OCI-M2 (cell line): ENCODE data around the gene TCEANC2.

Experiments used
- DNase-seq: peaks from one replicate; lab custom pipeline; 2025; ENCODE audit not compliant: unreplicated experiment; lab: John Stamatoyannopoulos, UW

TCEANC2 gene

DNA sequence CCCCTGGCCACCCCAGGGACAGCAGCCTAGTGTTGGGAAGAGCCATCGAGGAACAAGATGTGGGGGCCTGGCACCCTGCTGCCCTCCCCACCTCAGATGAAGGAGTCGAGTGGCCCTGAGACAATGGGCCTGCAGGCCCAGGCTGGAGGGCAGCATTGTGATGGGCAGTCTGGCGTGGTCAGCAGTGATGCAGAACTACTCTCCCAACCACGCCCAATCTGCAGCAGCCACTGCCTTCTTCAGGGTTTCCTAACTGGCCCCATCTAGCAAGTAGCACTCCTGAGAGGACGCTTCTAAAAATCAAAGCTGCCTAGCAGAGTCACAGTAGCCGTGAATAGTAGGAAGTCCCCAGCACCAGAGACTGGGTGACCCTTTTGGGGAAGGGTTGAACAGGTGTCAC is 80.9 kb downstream of the TCEANC2 start:
- no peak for DNase-seq

DNA sequence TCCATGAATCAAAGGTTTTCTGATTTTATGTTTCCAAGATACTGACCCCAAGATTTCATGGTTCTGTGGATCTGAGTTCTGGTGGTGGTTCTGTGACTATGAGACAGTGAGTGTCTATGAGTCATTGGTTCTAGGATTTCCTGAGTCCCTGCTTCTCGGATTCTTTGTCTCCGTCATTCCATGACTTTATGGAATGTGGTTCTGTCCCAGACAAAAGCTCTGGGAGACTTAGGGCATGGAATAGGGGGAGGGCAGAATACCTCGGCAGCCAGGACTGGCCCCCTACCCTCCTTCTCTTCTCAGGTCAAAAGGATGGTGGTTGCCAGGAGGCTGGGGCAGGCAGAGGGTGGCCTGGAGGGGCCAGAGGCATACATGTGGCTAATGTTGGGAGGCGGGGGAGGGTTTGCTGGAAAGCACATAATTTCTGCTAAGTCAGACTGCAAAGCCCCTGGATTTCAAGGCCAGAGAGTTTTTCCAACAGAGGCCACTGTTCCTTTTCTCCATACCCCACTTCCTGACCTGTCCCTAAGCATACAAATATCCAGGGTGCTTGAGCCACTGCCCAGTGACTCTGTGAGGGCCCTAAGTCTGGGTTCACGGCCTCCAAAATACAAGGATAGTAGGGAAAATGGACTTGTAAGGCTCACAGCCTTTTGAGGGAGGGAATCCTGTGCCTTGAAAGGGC is 82.2 kb downstream of the TCEANC2 start:
- DNase-seq: no peak

DNA sequence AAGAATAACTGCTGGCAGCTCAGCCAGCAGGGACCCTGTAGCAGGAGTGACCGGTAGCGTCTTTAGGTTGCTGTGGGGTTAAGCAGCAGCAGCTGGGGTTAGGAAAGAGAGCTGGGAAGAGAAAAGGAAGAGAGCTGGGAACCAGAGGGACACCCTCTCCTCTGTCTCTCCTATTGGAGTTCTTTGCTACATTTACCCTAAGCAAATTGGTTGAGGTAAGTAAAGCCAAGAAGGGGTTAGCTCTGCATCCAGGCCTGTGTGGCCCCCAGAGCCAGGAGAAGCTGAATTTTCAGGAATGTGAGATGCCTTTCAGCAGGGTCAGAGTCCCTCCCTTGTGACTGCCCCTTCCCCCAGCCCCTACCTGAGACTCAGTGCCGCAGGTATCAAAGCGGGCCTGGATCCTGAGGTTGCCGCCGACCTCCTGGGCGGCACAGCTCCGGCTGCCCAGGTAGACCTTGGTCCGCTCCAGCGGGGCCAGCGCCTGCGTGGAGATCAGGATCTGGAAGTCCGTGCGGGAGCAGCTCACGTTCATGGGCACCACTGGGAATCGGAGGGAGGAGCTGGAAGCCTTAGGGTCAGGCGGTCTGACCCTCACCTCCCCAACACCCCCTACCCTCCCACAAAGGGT is 83.0 kb downstream of the TCEANC2 start:
- no peak for DNase-seq

DNA sequence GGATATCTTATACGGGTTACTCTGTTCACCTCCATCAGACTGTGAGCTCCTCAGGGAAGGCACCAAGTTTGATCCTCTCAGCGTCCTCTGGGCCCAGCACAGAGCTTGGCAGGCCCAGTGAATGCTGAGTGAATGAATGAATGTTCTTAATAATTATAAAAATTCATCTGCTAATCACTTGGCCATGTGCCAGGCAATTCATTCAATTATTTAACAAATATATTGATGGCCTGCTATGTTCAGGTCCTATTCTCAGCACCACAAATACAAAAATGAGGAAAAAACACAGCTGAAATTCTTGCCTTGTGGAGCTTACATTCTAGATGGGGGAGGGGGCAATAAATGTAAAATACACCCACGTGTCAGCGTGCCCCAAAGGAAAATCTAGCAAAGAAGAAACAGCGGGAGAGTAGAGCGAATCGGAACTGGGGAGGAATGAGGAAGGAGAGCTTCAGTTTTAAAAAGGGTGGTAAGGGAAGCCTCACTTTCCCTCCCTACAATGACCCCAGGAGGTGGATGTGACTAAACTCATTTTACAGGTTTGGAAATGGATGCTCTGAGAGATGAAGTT is 83.6 kb downstream of the TCEANC2 start:
- DNase-seq: no peak

DNA sequence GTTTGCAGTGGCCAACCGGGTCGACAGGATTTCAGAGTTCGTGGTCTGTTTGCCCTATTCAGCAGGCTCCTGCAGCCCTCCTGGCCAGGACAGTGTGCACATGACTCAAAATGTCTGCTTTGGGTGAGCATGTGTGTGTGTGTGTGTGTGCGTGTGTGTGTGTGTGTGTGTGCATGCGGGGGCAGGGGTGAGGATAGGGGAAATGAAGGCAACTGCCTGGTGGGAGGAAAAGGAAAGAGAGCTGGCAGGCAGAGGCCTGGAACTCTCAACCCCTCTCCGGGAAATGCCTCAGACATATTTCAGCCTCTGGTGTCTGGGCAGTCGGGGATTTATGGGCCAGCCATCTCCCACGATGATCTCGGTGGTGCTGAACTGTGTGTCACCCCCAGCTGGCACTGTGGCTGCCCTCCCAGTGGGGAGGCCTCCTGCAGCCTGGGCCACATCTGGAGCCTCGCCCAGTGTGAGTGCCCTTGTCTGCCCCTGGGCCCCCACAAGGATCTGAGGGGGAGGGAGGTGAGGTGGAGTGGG is 84.2 kb downstream of the TCEANC2 start:
- no peak for DNase-seq

DNA sequence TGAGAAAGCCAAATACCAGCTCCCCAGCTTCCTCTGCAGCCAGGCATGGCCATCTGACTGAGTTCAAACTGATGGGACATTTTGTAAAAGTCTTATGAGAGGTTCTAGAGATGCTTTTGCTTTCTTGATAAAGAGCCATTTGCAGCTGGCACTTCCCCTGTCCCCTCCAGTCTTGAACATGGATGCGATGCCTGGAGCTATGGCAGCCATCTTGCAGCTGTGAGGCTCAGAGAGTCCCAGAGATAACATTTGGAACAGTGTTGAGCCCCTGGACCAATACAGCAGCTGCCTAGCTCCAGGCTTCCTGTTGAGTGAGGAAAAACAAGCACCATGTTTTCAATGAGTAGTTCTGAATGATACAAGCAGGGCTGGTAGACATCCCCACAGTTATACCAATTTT is 85.6 kb downstream of the TCEANC2 start:
- no peak for DNase-seq

DNA sequence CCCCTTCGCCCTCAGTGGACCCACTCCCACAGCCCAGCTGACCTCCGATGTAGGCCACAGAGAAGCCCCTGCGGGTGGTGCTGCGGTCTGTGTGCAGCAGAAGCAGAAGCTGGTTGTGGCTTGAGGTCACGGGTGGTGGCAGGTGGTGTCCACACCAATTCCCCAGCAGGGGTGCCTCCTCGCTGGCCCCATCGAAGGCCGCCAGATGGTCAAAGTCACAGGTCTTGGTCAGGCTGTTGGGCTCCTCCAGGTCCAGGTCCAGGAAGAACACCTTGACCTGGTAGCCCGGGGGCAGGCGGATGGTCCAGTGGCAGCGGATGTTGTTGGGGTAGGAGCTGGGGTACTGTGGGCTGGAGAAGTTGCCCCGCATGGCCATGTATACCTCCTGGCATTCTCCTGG is 86.3 kb downstream of the TCEANC2 start:
- DNase-seq: no peak

DNA sequence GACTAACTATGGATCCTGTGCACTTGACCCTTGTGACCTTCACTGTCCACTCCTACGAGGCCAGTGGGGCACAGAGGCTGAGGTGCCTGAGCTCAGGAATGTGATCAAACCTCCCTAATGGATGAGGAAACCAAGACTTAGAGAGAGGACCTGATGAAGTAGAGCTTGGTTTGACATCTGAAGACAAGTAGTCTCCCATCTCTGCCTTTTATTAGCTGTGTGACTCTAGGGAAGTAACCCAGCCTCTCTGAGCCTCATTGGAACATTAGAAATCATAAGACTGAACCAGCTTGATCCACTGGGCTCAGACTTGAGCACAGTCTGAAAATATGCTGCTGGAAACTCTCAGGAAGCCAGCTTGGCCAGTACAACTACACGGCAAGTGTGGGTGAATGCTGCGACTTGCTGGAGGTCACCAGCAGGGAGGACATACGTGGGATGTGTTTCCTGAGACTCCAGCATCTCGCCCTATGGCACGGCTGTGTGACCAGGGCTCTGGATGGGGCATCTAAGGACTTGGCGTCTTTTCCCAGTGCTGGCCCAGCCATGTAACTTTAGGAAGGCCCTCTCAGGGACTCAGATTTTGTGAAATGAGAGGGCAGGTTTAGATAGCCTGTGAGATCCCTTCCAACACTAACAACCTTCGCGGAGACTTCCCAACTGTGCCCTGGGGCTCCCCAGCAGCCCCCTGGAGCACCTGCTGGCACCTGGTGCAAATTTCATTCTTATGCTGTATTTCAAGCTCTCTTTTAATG is 88.9 kb downstream of the TCEANC2 start:
- no peak for DNase-seq

DNA sequence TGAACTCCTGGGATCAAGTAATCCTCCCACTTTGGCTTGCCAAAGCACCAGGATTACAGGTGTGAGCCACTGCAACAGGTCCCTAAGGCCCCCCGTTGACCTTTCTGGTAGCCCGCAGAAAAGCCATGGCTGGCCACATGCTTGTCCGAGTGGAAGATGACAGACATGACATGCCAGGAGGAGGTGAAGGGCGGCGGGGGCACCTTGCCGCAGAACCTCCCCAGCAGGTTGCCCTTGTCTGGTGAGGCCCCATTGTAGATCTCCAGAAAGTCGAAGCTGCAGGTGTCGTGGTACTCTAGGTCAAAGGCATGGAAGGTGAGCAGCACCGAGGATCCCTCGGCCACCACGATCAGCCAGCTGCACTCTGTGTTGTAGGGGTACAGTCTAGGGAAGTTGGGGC is 91.0 kb downstream of the TCEANC2 start:
- DNase-seq: no peak

DNA sequence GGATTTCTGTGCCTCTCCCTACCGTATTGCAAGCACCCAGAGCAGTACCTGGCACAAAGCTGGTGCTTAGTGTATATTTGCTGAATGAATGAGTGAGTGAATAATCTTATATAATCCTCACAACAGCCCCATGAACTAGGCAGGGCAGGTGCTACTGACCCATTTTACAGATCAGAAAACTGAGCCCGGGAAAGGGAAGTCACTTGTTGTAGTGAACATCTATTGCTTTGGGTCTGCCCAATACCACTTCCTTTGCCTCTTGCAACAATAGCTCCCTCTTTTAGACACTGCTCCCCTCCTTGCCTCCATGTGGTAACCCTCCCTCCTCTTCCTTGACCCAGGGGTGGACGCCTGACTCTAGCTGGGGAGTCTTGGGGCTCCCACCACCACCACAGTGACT is 96.3 kb downstream of the TCEANC2 start:
- DNase-seq: no peak

DNA sequence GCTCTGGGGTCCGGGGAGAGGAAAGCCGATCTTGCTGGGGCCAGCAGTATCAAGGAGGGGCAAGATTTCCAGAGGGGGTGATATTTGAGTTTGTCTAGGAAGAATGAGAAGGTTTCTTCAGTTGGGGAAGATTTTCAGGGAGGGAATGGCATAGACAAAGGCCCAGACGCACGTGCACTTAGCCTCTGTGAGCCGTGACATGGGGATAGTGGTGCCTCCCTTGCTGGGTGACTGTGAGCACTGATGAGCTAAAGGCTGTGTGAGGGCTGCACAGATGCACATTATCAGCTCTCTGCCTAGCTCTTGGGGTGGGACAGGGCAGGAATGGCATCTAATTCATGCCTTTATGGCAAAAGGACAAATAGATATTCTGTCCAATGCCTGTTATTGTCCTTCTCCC is 97.6 kb downstream of the TCEANC2 start:
- DNase-seq: no peak

DNA sequence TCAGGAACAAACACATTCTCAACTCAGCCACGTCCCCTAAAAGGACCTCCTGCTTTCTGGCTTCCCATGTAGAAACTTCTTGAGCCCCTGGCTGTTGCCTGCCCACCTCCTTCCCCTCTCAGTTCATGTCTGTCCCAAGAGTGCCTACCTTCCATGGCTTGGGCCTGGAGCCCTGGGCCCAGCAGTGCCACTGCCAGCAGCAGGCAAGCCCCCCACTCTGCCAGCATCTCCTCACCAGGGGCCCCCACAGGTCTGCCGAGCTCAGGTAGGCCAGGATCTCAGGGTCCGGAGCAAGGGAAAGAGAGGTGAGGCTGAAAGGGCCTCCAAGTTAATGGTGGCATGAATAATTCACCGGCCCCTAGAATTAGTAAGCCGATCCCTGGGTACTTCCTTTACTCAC is 99.3 kb downstream of the TCEANC2 start, which contains the start of gene CDCP2:
CDCP2 (minus strand) TSS at position 305 of the 400 bp plus-strand sequence; CDS start at position 227, 78 bp downstream.
- DNase-seq: no peak

DNA sequence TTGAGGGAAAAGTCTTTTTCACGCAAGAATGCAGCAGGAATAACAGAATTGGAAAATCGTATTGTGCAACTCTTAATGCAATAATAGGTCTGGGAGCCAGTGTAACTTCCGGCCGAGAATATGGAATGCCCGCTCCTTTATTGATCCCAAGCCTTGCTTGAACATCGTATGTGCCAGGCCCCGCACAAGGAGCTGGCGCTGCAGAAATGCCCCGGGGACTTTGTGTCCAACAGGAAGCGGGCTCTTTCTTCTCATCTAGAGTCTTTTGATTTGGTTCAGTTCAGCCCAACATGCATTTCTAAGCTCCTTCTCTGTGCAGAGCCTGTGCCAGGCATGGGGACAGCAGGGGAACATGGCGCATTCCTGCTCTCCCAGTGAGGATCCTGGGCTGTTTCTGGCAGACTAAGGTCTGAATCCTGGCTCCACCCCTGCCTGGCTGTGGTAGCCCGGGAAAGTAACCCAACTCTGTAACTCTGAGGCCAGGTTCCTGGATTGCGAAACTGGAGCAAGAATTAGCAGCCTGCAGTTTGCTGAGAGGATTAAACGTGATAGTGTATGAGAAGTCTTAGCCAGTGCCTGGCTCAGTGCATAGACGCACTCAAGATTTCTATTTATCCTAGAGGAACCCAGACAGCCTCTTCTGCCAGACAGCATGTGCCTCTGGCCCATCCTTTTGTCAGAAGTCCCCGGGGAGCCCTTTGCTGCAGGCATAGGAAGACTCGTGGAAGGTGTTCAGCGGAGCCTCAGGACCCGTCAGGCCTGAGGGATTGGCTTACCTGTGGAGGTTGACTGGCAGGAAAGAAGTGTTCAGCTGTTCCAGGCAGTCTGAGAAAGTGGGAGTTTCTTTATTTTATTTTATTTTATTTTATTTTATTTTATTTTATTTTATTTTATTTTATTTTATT is 100.4 kb downstream of the TCEANC2 start:
- DNase-seq: no peak
